SIG-M5 (cell line): ENCODE measurements around the gene CDYL2.

Source experiments
- DNase-seq: peaks from one replicate; lab custom pipeline; 2025; lab: John Stamatoyannopoulos, UW

CDYL2 gene

DNA sequence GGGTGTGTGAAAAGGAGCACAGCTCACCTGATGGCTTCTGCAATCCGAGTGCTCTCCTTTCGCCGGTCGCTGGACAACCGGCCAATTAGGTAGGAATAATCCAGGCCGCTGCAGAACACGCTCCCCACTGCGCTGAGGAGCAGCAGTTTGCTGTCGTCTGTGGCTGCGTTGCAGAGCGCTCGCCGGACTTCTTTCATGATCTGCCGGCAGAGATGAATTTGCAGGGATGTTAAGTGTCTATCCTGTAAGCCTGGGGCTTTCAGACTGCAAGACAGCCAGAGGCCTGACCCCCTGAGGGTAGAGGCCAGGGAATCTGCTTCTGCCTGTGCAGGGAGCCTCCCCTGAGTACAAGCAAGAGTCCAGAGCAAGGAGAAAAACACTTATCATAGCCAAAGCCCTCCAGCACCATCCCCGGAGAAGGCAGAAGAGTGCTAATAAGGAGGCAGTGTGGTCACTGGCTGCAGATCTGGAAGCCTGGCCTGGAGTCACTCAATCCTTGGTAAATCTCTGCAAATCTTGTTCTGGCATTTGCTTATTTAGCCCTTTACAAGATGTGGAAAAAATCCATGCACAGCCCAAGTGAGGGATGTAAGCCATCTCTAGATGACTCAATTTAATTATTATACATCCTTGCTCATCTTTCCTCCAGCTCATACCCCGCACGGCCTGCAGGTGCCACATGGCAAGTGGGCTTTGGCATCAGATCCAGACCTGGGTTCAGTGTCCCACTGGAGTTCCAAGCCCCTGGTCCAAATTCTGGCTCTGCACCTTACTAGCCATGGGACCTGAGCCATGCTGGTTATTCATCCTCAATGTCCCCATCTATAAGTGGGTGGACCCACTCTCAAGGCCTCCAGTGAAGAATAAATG, 183.4 kb downstream of the CDYL2 start:
- DNase-seq: no peak

GRCh38 chr16:80619824-80620223, 184.6 kb downstream of the CDYL2 start:
- DNase-seq: no peak

DNA sequence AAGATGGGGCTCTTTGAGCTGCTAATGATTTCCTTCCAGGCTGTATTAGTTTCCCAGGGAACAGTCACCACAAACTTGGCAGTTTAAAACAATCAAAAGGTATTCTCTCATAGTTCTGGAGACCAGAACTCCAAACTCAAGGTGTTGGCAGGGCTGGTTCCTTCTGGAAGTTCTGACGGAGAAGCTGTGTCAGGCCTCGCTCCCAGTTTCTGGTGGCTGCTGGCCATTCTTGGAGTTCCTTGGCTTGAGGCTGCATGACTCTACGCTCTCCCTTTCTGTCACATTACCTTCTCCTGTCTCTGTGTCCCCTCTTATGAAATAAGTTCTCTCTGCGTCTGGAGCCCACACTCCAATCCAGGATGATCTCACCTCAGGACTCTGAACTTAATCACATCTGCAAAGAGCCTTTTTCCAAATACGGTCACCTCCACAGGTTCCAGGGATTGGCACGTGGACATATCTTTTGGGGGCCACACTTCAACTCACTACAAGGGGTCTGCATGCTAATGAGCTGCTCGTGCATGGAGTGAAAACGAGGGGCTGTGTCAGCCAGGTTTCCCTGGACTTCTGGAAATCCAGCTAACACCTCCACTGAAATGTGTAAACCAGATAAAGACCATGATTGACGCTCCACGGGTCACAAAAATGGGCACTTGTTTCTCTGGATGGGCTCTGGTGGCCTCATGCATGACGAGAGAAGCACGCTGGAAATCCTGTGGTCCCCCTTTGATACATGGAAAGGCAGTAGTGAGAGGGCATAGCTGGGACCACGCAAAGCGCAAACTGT, 185.3 kb downstream of the CDYL2 start:
- DNase-seq: no peak

- no peak for DNase-seq
Measured at GRCh38 chr16:80616362-80616761, 188.0 kb downstream of the CDYL2 start.

- DNase-seq: no peak
Measured at GRCh38 chr16:80615735-80616134, 188.7 kb downstream of the CDYL2 start.

- DNase-seq: no peak
Measured at GRCh38 chr16:80614908-80615671, 189.3 kb downstream of the CDYL2 start.

DNA sequence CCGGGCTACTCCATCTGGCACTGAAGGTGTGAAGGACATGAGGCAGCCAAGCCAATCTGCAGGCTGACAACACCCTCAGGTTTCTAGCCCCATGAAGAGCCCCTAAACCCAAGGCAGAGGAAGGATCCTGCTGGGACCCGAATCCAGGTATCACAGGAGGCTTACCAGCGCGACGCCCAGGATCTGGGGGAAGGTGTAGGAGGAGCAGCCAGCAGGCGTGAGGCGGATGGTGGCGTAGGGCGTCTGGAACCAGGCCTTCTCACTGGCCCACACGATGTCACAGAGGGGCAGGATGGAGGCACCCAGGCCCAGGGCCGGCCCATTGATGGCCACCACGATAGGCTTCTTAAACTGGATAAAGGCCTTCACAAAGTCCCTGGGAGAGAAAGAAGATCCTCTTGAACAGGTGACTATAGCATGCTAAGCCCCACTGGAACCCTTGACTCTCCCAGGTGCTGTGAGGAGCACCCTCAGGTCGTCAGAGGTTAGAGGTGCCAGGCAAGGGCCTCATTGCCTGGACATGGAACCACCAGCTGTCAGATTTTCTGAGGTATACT, 191.9 kb downstream of the CDYL2 start:
- no peak for DNase-seq

DNA sequence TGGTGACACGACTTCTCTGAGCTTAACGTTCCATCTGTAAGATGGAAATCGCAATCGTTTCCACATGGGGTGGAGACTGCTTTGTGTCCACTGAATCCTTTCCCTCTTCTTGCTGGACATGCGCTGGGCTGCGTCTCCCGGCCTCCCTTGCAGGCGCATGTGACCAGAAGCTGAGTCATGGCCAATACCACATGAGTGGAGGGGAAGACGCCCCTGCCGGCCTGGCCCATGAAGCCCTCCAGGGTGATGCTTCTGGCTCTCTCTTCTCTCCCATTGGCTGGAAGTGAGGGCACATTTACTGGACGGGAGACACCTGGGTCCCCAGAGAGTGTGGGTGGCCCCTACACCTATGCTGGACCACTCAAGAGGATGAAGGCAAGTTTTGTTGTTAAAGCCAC, 192.5 kb downstream of the CDYL2 start:
- no peak for DNase-seq

DNA sequence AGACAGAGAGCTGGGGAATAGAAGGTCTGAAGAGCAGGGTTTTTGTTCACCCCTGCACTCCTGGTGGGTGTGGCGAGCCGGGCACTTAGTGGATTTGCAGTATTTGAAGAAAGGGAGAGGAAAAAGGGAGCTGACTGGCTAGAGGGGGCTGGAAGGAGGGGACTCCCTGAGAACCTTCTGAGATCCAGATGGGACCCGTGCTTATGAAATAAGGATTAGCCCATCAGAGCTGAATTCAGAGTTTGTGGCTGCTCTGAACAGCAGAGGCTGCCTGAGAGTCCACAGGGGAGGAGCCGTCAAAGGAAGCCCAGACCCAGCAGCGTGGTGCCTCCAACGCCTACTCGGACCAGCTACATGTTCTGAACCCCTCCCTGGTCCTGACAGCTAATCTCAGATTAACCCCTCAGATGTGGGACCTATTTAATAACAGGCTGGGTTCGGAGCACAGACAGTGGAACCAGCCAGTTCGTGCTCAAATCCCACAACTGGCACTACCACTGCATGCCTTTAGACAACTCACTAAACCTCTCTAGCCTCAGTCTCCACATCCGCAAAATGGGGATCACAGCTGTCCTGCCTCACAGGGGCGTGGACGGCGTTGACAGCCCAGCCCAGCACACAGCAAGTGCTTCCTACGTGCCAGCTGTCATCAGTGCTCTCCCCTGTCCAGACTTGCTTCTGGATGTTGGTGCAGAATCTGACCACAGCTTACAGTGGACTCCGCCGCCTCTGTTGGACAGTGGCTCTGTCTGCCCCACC, 193.0 kb downstream of the CDYL2 start:
- DNase-seq: no peak

GRCh38 chr16:80610481-80611156, 193.8 kb downstream of the CDYL2 start:
- DNase-seq: no peak

GRCh38 chr16:80608946-80609345, 195.5 kb downstream of the CDYL2 start:
- DNase-seq: no peak

- DNase-seq: no peak
Measured at GRCh38 chr16:80607204-80607603, 197.2 kb downstream of the CDYL2 start.

DNA sequence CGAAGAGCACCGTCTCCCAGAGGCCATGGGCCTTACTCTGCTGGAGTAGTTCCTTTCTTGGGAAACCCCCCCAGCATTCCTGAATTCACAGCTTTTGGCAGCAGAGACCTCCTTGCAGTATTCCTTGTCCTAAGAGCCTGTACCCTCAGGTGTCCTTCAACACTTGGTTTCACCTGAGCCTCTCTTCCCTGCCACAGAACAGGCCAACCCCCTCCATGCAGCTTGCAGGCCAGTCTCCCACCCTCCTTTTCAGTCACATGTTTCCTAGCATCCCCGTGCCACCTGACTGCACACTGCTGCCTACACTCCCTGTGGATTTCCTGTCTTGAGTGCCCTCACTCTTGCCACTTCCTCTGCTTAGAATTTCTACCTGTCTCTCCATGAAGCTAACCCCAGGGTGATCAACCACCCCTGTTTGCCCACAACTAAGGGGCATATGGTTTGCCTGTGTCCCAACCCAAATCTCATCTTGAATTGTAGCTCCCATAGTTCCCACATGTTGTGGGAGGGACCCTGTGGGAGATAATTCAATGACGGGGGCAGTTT, 198.1 kb downstream of the CDYL2 start:
- no peak for DNase-seq

DNA sequence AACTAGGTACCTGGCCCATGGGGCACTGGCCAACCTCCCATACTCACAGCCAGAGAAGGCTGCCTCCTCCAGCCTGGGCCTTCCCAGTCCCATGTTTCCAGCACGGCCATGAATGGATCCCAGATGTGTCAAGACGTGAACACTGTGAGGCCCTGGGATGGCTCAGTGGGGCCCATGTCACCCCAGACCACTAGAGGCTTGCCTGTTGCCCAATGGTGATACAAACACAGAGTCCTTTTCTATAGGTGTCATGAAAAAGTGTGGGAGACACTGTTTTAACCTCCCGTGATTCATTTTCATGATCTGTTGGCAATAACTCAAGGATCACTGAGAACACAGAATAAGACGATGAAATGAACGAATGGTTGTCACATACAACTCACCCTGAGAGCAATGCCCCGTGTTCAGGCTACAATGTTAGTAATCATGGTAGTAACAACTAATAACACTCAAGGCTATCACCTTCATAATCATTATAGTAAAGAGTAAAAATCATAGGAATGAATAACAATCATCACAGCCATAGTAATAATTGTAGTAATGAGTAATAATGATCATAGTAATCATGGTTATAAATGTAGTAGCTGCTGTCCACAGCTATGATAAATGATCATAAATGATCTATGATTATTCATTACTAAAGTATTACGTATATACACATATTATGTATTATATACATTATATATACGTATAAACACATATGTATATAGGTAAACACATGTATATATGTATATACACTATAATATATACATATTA, 199.6 kb downstream of the CDYL2 start:
- DNase-seq: no peak

GRCh38 chr16:80602894-80603293, 201.5 kb downstream of the CDYL2 start:
- no peak for DNase-seq

- no peak for DNase-seq
Measured at GRCh38 chr16:80601182-80601581, 203.2 kb downstream of the CDYL2 start.

DNA sequence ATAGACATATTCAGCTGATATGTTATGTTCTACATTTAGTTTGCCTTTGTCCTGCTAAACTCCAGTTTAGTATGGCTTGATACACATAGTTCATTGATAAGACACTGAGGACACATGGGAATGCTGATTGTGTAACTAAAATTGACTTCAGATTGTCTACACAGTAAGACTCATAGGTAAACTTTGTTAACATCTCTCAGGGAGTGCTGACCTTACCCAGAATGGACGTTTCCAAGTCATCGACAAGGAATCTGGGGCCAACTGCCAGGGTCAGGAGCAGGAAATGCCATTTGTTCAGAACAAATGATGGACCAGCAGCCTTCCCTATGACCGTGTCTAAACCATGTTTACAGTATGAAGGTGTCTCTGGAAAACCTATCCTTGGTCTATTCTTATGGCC, 204.9 kb downstream of the CDYL2 start:
- DNase-seq: no peak

DNA sequence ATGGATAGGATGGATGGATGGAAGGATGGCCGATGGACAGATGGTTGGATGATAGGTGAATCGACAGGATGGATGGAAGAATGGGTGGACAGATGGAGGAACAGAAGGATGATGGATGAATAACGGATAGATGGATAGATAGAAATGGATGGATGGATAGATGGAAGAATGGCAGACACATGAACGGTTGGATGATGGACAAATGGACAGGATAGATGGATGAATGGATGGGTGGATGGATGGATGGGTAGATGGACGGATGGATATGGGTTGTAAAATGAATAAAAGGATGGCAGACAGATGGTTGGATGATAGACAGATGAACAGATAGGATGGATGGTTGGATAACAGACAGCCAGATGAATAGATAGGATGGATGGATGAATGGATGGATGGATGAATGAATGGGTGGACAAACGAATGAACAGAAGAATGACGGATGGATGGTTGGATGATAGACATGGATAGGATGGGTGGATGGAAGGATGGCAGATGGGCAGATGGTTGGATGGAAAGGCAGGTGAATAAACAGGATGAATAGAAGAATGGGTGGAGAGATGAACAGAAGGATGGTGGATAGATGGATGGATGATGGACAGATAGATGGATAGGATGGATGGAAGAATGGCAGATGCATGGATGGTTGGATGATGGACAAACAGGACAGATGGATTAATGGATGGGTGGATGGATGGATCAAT, 207.7 kb downstream of the CDYL2 start:
- no peak for DNase-seq

DNA sequence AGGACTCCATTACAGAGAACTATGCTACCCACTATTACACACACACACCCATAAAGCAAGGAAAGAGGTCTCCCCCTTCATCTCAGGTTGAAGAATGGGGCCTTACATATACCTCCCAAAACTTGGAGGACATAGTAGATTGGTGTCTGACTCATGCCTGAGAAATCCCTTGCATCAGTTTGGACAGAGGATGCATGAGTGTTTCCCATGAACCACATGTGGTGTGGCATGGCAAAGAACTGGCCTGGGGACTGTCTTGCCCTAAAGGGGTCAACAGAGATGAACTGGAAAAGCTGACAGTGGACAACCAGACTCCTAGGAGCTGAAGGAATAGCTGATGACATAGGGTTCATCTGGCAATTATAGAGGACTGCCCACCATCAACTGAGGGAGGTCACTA, 209.6 kb downstream of the CDYL2 start:
- no peak for DNase-seq
